Stomach (tissue), 9 donors: Measurements from ENCODE around the gene C6orf58. TPM values are rescaled to one million over a fixed set of nuclear protein-coding genes. Genes with fewer than 3 reads are reported as not detected.

Experiments used
- DNase-seq, 2 donors: peaks; one replicate each; pipeline versions ENCODE4 v3.0.0 to v3.0.0-alpha.2; 2013 to 2019
- H3K27ac ChIP-seq, 5 donors: fragments of 200-600 bp in 4 of 5; sonication (generic) in 4 of 5; one replicate each; pipeline ENCODE4 v1.5.1; 2013 to 2019; ENCODE audit warnings: mild to moderate bottlenecking in 1 of 5, moderate library complexity in 1 of 5
- H3K27me3 ChIP-seq, 3 donors: fragments of 200-600 bp; sonication (generic); one replicate each; pipeline ENCODE4 v1.5.1; 2017 to 2019; ENCODE audit warnings: mixed run types in 1 of 3
- H3K36me3 ChIP-seq, 4 donors: fragments of 200-600 bp; sonication (generic); 1 replicate in 3 of 4; 2 replicates in 1 of 4; pipeline ENCODE4 v1.5.1; 2016 to 2019
- H3K4me1 ChIP-seq, 4 donors: fragments of 200-600 bp; sonication (generic); one replicate each; pipeline ENCODE4 v1.5.1; 2016 to 2019
- H3K4me3 ChIP-seq, 4 donors: fragments of 200-600 bp; sonication (generic) in 3 of 4; one replicate each; pipeline ENCODE4 v1.5.1; 2016 to 2019; ENCODE audit warnings: mild to moderate bottlenecking in 1 of 4
- H3K9me3 ChIP-seq, 4 donors: fragments of 200-600 bp; sonication (generic); one replicate each; pipeline ENCODE4 v1.5.1; 2016 to 2019
- EP300 ChIP-seq: sonication (generic); formaldehyde crosslinking; IDR thresholded peaks from one replicate; pipeline ENCODE4 v1.6.1; 2017; ENCODE audit warnings: antibody characterized with exemption
- POLR2A ChIP-seq, 4 donors: fragments of 450-650 bp; IDR thresholded peaks; one replicate each; pipeline ENCODE4 v1.6.1; 2016; ENCODE audit warnings: antibody characterized with exemption in 4 of 4, control low read depth in 2 of 4, mild to moderate bottlenecking in 1 of 4, moderate library complexity in 1 of 4
- POLR2AphosphoS5 ChIP-seq, 3 donors: sonication (generic); formaldehyde crosslinking; IDR thresholded peaks; one replicate each; pipeline ENCODE4 v1.6.1; 2016; ENCODE audit warnings: antibody characterized with exemption in 3 of 3
- WGBS, 5 donors: extraction: QIAGEN DNeasy Blood & Tissue Kit in 3 of 5; methylation state at CpG; one replicate each; pipeline versions ENCODE4 v1.1.5 to v1.1.7; 2013 to 2018; 5-methylcytosine and 5-hydroxymethylcytosine counted together
- intact Hi-C: fragments of 100-400 bp; cut with DNase I; formaldehyde crosslinking; loops from one replicate; pipeline ENCODE4 v1.15.1; 2023; ENCODE audit warnings: low total_unique reads
- polyA plus RNA-seq, 3 donors: library from polyadenylated mRNA; stranded (reverse); fragments of 200-250 nt; gene quantifications; one replicate each; pipeline ENCODE4 v1.2.3, GENCODE V29; 2013
- total RNA-seq, 5 donors: library from RNA; depleted of rRNA; stranded (reverse); fragments of >200 nt; gene quantifications; one replicate each; pipeline versions ENCODE4 v1.1.0 to v1.2.3, GENCODE V29; 2014 to 2016
- TF ChIP-seq, protein P1 (sequence below), 7 experiments: fragments of 450-650 bp in 4 of 7; fragments of 200-600 bp in 3 of 7; sonication (generic) in 3 of 7; IDR thresholded peaks; one replicate each; pipeline ENCODE4 v1.5.1; 2016 to 2019; ENCODE audit warnings: antibody characterized with exemption in 7 of 7, control low read depth in 2 of 7, mild to moderate bottlenecking in 1 of 7
- donor health status: healthy with polysubstance abuse.
- donor health status: Bipolar disorder and iron deficiency.
- donor health status: healthy.

Gene C6orf58
- total and polyA plus RNA-seq, 8 donors: 0.25 to 3.5 (median 2.3) TPM; not detected in 5

DNA sequence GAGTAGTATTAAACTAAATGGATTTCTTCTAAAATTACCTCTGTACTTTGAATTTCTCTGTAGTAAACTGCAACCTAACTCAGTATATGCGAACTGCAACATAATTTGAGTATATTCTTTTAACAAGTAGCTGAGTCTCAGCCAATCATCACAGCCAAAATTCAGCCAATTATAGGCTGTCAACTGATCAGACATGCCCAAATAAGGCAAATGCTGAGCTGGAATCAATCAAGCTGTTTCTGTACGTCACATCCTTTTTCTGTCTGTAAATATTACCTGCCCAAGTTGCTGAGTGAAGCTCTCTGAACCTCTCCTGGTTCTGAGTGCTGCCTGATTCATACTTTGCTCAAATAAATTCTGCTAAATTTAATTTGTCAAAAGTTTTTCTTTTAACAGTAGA is 9.5 kb upstream of the C6orf58 start:
- no peaks in the 10 kb centered on the region for H3K9me3 ChIP-seq
- 45 to 68% (median 51%) methylated on average over 2 of the region's 2 CpGs for WGBS, 5 donors
- TF ChIP-seq POLR2AphosphoS5 (IDR thresholded peaks at IDR 0.05) (no peak), EP300 (no peak), POLR2A (IDR thresholded peaks at IDR 0.05) (no peak)
- TF ChIP-seq, protein P1, sequence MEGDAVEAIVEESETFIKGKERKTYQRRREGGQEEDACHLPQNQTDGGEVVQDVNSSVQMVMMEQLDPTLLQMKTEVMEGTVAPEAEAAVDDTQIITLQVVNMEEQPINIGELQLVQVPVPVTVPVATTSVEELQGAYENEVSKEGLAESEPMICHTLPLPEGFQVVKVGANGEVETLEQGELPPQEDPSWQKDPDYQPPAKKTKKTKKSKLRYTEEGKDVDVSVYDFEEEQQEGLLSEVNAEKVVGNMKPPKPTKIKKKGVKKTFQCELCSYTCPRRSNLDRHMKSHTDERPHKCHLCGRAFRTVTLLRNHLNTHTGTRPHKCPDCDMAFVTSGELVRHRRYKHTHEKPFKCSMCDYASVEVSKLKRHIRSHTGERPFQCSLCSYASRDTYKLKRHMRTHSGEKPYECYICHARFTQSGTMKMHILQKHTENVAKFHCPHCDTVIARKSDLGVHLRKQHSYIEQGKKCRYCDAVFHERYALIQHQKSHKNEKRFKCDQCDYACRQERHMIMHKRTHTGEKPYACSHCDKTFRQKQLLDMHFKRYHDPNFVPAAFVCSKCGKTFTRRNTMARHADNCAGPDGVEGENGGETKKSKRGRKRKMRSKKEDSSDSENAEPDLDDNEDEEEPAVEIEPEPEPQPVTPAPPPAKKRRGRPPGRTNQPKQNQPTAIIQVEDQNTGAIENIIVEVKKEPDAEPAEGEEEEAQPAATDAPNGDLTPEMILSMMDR (IDR thresholded peaks at IDR 0.05): no peak
- no peaks in the 10 kb centered on the region for H3K36me3 ChIP-seq
- DNase-seq: no peak
- H3K27me3 ChIP-seq: no peaks in the 10 kb centered on the region
- no peak overlapping the region for H3K27ac ChIP-seq
- intact Hi-C loops: no loop called here
- H3K4me3 ChIP-seq: no peak overlapping the region
- peaks cover 0 to 8% (median 0%) of the 10 kb centered on the region in 4 donors for H3K4me1 ChIP-seq

DNA sequence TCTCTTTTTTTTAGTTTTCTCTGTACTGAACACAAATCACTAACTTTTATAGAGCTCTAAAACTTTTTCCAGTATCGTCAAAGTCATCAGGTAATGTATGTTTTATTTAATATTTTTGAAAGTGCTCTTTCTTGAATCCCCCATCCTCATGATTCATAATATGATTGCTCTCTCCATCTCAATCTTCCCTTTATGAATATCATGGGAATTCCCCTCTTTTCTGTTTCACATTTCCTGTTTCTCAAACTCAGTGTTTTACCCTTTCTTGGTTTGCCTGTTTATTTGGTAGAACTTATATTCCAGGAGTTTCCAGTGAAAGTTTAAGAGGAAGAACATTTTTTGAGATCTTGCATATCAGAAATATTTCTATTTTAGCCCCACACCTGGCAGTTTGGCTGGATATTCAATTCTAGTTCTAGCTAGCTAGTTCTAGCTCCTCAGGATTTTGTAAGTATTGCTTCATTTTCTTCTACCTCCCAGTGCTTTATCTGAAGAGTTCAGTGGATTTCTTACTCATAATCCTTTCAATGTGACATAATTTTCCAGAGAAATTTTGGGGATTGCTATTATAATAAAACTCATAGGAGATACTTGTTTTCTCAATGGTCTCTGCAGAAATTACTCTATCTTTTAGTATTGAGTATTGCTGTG is 6.1 kb upstream of the C6orf58 start:
- no peak overlapping the region for H3K4me3 ChIP-seq
- no peaks in the 10 kb centered on the region for H3K36me3 ChIP-seq
- DNase-seq: no peak
- 47 to 78% (median 67%) methylated on average over 1 of the region's 1 CpG for WGBS, 5 donors
- H3K4me1 ChIP-seq: peaks cover 0 to 8% (median 0%) of the 10 kb centered on the region in 4 donors
- H3K27ac ChIP-seq: no peak overlapping the region
- intact Hi-C loops: no loop called here
- no peaks in the 10 kb centered on the region for H3K9me3 ChIP-seq
- TF ChIP-seq EP300: no peak
- TF ChIP-seq, protein P1 (IDR thresholded peaks at IDR 0.05): no peak
- H3K27me3 ChIP-seq: no peaks in the 10 kb centered on the region

DNA sequence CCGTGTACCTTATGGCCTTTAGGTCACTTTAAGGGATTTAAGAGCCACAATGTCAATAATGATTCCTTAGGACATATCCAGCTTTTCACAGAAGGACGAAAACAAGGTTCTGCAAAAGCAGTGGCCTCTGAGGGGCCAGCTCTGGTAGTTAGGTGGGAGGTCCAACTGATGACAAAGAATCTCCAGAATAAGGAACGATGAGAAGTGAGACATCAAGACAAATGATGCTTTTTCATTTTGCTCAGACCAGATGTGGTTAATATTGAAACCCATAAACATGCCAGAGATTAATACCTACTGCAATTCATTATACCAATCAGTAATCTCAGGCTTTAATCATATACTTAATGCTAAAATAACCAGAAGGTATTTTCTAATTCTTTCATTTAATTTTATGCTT is 1.9 kb downstream of the C6orf58 start:
- H3K27me3 ChIP-seq: no peaks in the 10 kb centered on the region
- no peaks in the 10 kb centered on the region for H3K36me3 ChIP-seq
- H3K4me3 ChIP-seq: no peak overlapping the region
- no peak for TF ChIP-seq POLR2AphosphoS5 (IDR thresholded peaks at IDR 0.05)
- TF ChIP-seq, protein P1 (IDR thresholded peaks at IDR 0.05): no peak
- TF ChIP-seq POLR2A (IDR thresholded peaks at IDR 0.05): no peak
- no peak for TF ChIP-seq EP300
- no peak for DNase-seq
- H3K27ac ChIP-seq: no peak overlapping the region
- intact Hi-C loops: no loop called here
- no peaks in the 10 kb centered on the region for H3K9me3 ChIP-seq
- WGBS, 5 donors: 56 to 78% (median 72%) methylated on average over 3 of the region's 3 CpGs
- H3K4me1 ChIP-seq: peaks cover 0 to under 1% (median 0%) of the 10 kb centered on the region in 4 donors

DNA sequence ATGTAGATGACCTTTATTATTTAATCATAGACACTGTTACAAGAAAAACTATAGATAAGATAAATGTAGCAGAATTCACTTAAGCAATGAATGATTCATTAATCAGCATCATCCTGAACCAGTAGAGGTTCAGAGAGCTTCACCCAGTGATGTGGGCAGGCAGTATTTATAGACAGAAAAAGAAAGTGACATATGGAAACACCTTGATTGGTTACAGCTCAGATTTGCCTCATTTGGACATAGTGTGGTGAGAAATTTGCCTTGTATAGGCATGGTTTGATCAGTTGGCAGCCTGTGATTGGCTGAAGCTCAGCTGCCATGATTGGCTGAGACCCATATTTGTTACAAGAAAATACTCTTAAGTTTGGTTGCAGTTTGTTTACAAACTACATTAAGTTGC is 4.6 kb downstream of the C6orf58 start:
- no peak for DNase-seq
- intact Hi-C loops: no loop called here
- no peak overlapping the region for H3K4me3 ChIP-seq
- no peaks in the 10 kb centered on the region for H3K27me3 ChIP-seq
- no peaks in the 10 kb centered on the region for H3K9me3 ChIP-seq
- TF ChIP-seq, protein P1 (IDR thresholded peaks at IDR 0.05): no peak
- TF ChIP-seq POLR2AphosphoS5 (IDR thresholded peaks at IDR 0.05) (no peak), EP300 (no peak), POLR2A (IDR thresholded peaks at IDR 0.05) (no peak)
- H3K36me3 ChIP-seq: no peaks in the 10 kb centered on the region
- H3K4me1 ChIP-seq: peaks cover 0 to 6% (median 2%) of the 10 kb centered on the region in 4 donors
- H3K27ac ChIP-seq: no peak overlapping the region
